ENCODE measurements around the gene SPATA1. TPM values are rescaled to one million over a fixed set of nuclear protein-coding genes. Genes with fewer than 3 reads are reported as not detected.
"Not testable (repeated sequence)": the region's sequence is repeated elsewhere in the genome, so short reads cannot be mapped to it uniquely, and the experiment has no call there.

The SPATA1 gene
- total and polyA plus RNA-seq, 4 experiments from 2014 or later, result 0.72 to 3.4 (median 1.7) TPM; not detected in 1

GRCh38 chr1:84583648-84584047 lies 77.5 kb downstream of the SPATA1 start:
- no peaks in the 10 kb centered on the region for H3K36me3 ChIP-seq (ENCODE audit: insufficient read depth, low read length)
- CTCF ChIA-PET (ENCODE audit: partially characterized antibody), result no interaction called here

GRCh38 chr1:84584126-84584525 lies 77.9 kb downstream of the SPATA1 start:
- H3K4me1 Mint-ChIP-seq, result no peaks in the 10 kb centered on the region
- H3K4me1 ChIP-seq (ENCODE audit: insufficient read depth, low read length), result no peaks in the 10 kb centered on the region
- H3K4me3 Mint-ChIP-seq, result no peak overlapping the region
- no peaks in the 10 kb centered on the region for H3K36me3 ChIP-seq (ENCODE audit: insufficient read depth, low read length)
- H3K27ac ChIP-seq (ENCODE audit: low read depth, low read length), result no peak overlapping the region
- ChIA-PET POLR2A (ENCODE audit: partially characterized antibody) (no interaction called here), CTCF (ENCODE audit: partially characterized antibody) (interaction anchor here (0.6 kb wide), 1 partner anchor 93 kb away, joined by 7 read pairs; no protein-coding TSS in a partner anchor)
- no peak overlapping the region for H3K27ac Mint-ChIP-seq
- DNase-seq, result no peak
- H3K4me3 ChIP-seq (ENCODE audit: low read length in 2 of 2), result no peak overlapping the region
- intact Hi-C loops (cut with micrococcal nuclease), result no loop called here
- no peaks in the 10 kb centered on the region for H3K36me3 Mint-ChIP-seq
- no peaks in the 10 kb centered on the region for H3K27me3 ChIP-seq (ENCODE audit: insufficient read depth, low read length)
- H3K9me3 ChIP-seq (ENCODE audit: control insufficient read depth in 1 of 2, low read length in 2 of 2), result no peaks in the 10 kb centered on the region
- no peaks in the 10 kb centered on the region for H3K9me3 Mint-ChIP-seq
- H3K27me3 Mint-ChIP-seq, result peaks cover 2 to 3% of the 10 kb centered on the region in 2 donors

More at GRCh38 chr1:84583648-84584047, 77.5 kb downstream of the SPATA1 start:
- Mint-ChIP-seq H3K36me3 (no peaks in the 10 kb centered on the region), H3K4me1 (no peaks in the 10 kb centered on the region), H3K9me3 (no peaks in the 10 kb centered on the region), H3K27me3 (peaks cover 2 to 3% of the 10 kb centered on the region in 2 donors), H3K4me3 (no peak overlapping the region), H3K27ac (no peak overlapping the region)
- Histone ChIP-seq H3K4me3 (ENCODE audit: low read length in 2 of 2) (no peak overlapping the region), H3K27ac (ENCODE audit: low read depth, low read length) (no peak overlapping the region), H3K27me3 (ENCODE audit: insufficient read depth, low read length) (no peaks in the 10 kb centered on the region), H3K9me3 (ENCODE audit: control insufficient read depth in 1 of 2, low read length in 2 of 2) (no peaks in the 10 kb centered on the region), H3K4me1 (ENCODE audit: insufficient read depth, low read length) (no peaks in the 10 kb centered on the region)
- POLR2A ChIA-PET (ENCODE audit: partially characterized antibody), result no interaction called here
- intact Hi-C loops (cut with micrococcal nuclease), result no loop called here
- DNase-seq, result no peak

- ChIA-PET POLR2A (ENCODE audit: partially characterized antibody) (interaction anchor here (1.5 kb wide), 1 partner anchor 79 kb away, joined by 3 read pairs; the partner anchor contains the start of genes GNG5 and SPATA1), CTCF (ENCODE audit: partially characterized antibody) (interaction anchor here (1.4 kb wide), 1 partner anchor 12 kb away, joined by 4 read pairs; the partner anchor contains the start of gene CTBS)
- H3K9me3 Mint-ChIP-seq, result no peaks in the 10 kb centered on the region
- intact Hi-C loops (cut with micrococcal nuclease), result no loop called here
- no peak for DNase-seq
- no peaks in the 10 kb centered on the region for H3K9me3 ChIP-seq (ENCODE audit: control insufficient read depth in 1 of 2, low read length in 2 of 2)
- peaks cover 4 to 11% of the 10 kb centered on the region in 2 donors for H3K27me3 Mint-ChIP-seq
- H3K36me3 Mint-ChIP-seq, result no peaks in the 10 kb centered on the region
- H3K4me1 ChIP-seq (ENCODE audit: insufficient read depth, low read length), result no peaks in the 10 kb centered on the region
- H3K36me3 ChIP-seq (ENCODE audit: insufficient read depth, low read length), result no peaks in the 10 kb centered on the region
- H3K27ac Mint-ChIP-seq, result no peak overlapping the region
- H3K4me3 ChIP-seq (ENCODE audit: low read length in 2 of 2), result no peak overlapping the region
- no peaks in the 10 kb centered on the region for H3K4me1 Mint-ChIP-seq
- H3K27me3 ChIP-seq (ENCODE audit: insufficient read depth, low read length), result no peaks in the 10 kb centered on the region
- no peak overlapping the region for H3K4me3 Mint-ChIP-seq
- H3K27ac ChIP-seq (ENCODE audit: low read depth, low read length), result no peak overlapping the region
These were observed 79.6 kb downstream of the SPATA1 start for GRCh38 chr1:84585803-84586202.

GRCh38 chr1:84587099-84587498 lies 80.9 kb downstream of the SPATA1 start:
- no peak overlapping the region for H3K4me3 Mint-ChIP-seq
- POLR2A ChIA-PET (ENCODE audit: partially characterized antibody), result no interaction called here
- peaks cover 4 to 11% of the 10 kb centered on the region in 2 donors for H3K27me3 Mint-ChIP-seq
- Histone ChIP-seq H3K4me3 (ENCODE audit: low read length in 2 of 2) (no peak overlapping the region), H3K4me1 (ENCODE audit: insufficient read depth, low read length) (no peaks in the 10 kb centered on the region), H3K36me3 (ENCODE audit: insufficient read depth, low read length) (no peaks in the 10 kb centered on the region), H3K27me3 (ENCODE audit: insufficient read depth, low read length) (no peaks in the 10 kb centered on the region), H3K27ac (ENCODE audit: low read depth, low read length) (no peak overlapping the region), H3K9me3 (ENCODE audit: control insufficient read depth in 1 of 2, low read length in 2 of 2) (no peaks in the 10 kb centered on the region)
- H3K36me3 Mint-ChIP-seq, result no peaks in the 10 kb centered on the region
- H3K27ac Mint-ChIP-seq, result no peak overlapping the region
- H3K9me3 Mint-ChIP-seq, result no peaks in the 10 kb centered on the region
- no peaks in the 10 kb centered on the region for H3K4me1 Mint-ChIP-seq
- no peak for DNase-seq
- intact Hi-C loops (cut with micrococcal nuclease), result no loop called here
- CTCF ChIA-PET (ENCODE audit: partially characterized antibody), result interaction anchor here (1.1 to 1.4 kb wide), 3 partner anchors 13 to 33 kb away, joined by 3 to 4 read pairs (median 4); partner anchors contain the start of gene CTBS

- H3K27ac Mint-ChIP-seq; H3K9me3 ChIP-seq (ENCODE audit: control insufficient read depth in 1 of 2, low read length in 2 of 2); H3K4me3 Mint-ChIP-seq; DNase-seq; H3K4me1 ChIP-seq (ENCODE audit: insufficient read depth, low read length); H3K36me3 ChIP-seq (ENCODE audit: insufficient read depth, low read length); H3K4me1 Mint-ChIP-seq; H3K4me3 ChIP-seq (ENCODE audit: low read length in 2 of 2); H3K36me3 Mint-ChIP-seq; H3K9me3 Mint-ChIP-seq; intact Hi-C loops (cut with micrococcal nuclease); POLR2A ChIA-PET (ENCODE audit: partially characterized antibody); H3K27me3 Mint-ChIP-seq; H3K27me3 ChIP-seq (ENCODE audit: insufficient read depth, low read length); H3K27ac ChIP-seq (ENCODE audit: low read depth, low read length): not testable (repeated sequence)
- CTCF ChIA-PET (ENCODE audit: partially characterized antibody), result interaction anchor here (1.3 kb wide), 1 partner anchor 187 kb away, joined by 3 read pairs; no protein-coding TSS in a partner anchor
These were observed 88.8 kb downstream of the SPATA1 start for GRCh38 chr1:84594959-84595358.

- H3K4me1 Mint-ChIP-seq, result peaks cover 0 to 2% (median 0%) of the 10 kb centered on the region in 4 donors
- H3K9me3 Mint-ChIP-seq, result peaks cover 0 to 4% (median 0%) of the 10 kb centered on the region in 8 donors
- Histone ChIP-seq H3K4me1 (ENCODE audit: insufficient read depth, low read length) (no peaks in the 10 kb centered on the region), H3K9me3 (ENCODE audit: control insufficient read depth in 1 of 2, low read length in 2 of 2) (no peaks in the 10 kb centered on the region), H3K36me3 (ENCODE audit: insufficient read depth, low read length) (no peaks in the 10 kb centered on the region), H3K4me3 (ENCODE audit: low read length in 2 of 2) (no peak overlapping the region), H3K27me3 (ENCODE audit: insufficient read depth, low read length) (no peaks in the 10 kb centered on the region), H3K27ac (ENCODE audit: low read depth, low read length) (no peak overlapping the region)
- no peak overlapping the region for H3K4me3 Mint-ChIP-seq
- ChIA-PET POLR2A (ENCODE audit: partially characterized antibody) (no interaction called here), CTCF (ENCODE audit: partially characterized antibody) (no interaction called here)
- peaks cover 0 to 1% of the 10 kb centered on the region in 2 donors for H3K27me3 Mint-ChIP-seq
- H3K36me3 Mint-ChIP-seq, result no peaks in the 10 kb centered on the region
- DNase-seq, result no peak
- no peak overlapping the region for H3K27ac Mint-ChIP-seq
- intact Hi-C loops (cut with micrococcal nuclease), result no loop called here
These were observed 90.8 kb downstream of the SPATA1 start for GRCh38 chr1:84597011-84597410.

GRCh38 chr1:84598418-84598817 lies 92.2 kb downstream of the SPATA1 start:
- H3K27me3 Mint-ChIP-seq, result no peaks in the 10 kb centered on the region
- DNase-seq, result no peak
- H3K9me3 Mint-ChIP-seq, result peaks cover 0 to 3% (median under 1%) of the 10 kb centered on the region in 8 donors
- H3K27me3 ChIP-seq (ENCODE audit: insufficient read depth, low read length), result no peaks in the 10 kb centered on the region
- peaks cover 0 to 2% (median 0%) of the 10 kb centered on the region in 4 donors for H3K4me1 Mint-ChIP-seq
- no peak overlapping the region for H3K27ac ChIP-seq (ENCODE audit: low read depth, low read length)
- CTCF ChIA-PET (ENCODE audit: partially characterized antibody), result no interaction called here
- H3K27ac Mint-ChIP-seq, result no peak overlapping the region
- H3K4me3 Mint-ChIP-seq, result no peak overlapping the region
- no peaks in the 10 kb centered on the region for H3K36me3 ChIP-seq (ENCODE audit: insufficient read depth, low read length)
- no peak overlapping the region for H3K4me3 ChIP-seq (ENCODE audit: low read length in 2 of 2)
- POLR2A ChIA-PET (ENCODE audit: partially characterized antibody), result no interaction called here
- H3K36me3 Mint-ChIP-seq, result no peaks in the 10 kb centered on the region
- intact Hi-C loops (cut with micrococcal nuclease), result no loop called here
- H3K4me1 ChIP-seq (ENCODE audit: insufficient read depth, low read length), result no peaks in the 10 kb centered on the region
- no peaks in the 10 kb centered on the region for H3K9me3 ChIP-seq (ENCODE audit: control insufficient read depth in 1 of 2, low read length in 2 of 2)
